Measurements from ENCODE around the gene ULBP1. TPM values are rescaled to one million over a fixed set of nuclear protein-coding genes. Genes with fewer than 3 reads are reported as not detected.
"Not testable (repeated sequence)": the region's sequence is repeated elsewhere in the genome, so short reads cannot be mapped to it uniquely, and the experiment has no call there.

The ULBP1 gene
- total RNA-seq, 2 donors from 2014 or later, result 0.11 to 0.31 TPM

- H3K27ac ChIP-seq, H3K9me3 ChIP-seq, H3K4me3 ChIP-seq, H3K36me3 ChIP-seq: not testable (repeated sequence)
- Histone ChIP-seq H3K4me1 (peaks cover 0 to 13% of the 10 kb centered on the region in 2 donors), H3K27me3 (peaks cover 9 to 16% of the 10 kb centered on the region in 2 donors)
- DNase-seq (ENCODE audit: low spot score), result peak; percentile 18
These were observed 3.9 kb upstream of the ULBP1 start for GRCh38 chr6:149959806-149960205.

- DNase-seq (ENCODE audit: low spot score), result peak; percentile 42
- no peak for TF ChIP-seq CTCF (IDR thresholded peaks at IDR 0.05)
- peaks cover 0 to 20% of the 10 kb centered on the region in 2 donors for H3K4me1 ChIP-seq
- H3K27ac ChIP-seq, result no peak overlapping the region
- H3K36me3 ChIP-seq, result no peaks in the 10 kb centered on the region
- peaks cover 14 to 19% of the 10 kb centered on the region in 2 donors for H3K27me3 ChIP-seq
- no peaks in the 10 kb centered on the region for H3K9me3 ChIP-seq
- H3K4me3 ChIP-seq, result no peak overlapping the region
These were observed 3.3 kb upstream of the ULBP1 start for GRCh38 chr6:149960488-149960887.

- Histone ChIP-seq H3K4me1 (peaks cover 0 to 20% of the 10 kb centered on the region in 2 donors), H3K9me3 (no peaks in the 10 kb centered on the region), H3K27me3 (peaks cover 14 to 17% of the 10 kb centered on the region in 2 donors), H3K27ac (no peak overlapping the region), H3K4me3 (no peak overlapping the region), H3K36me3 (no peaks in the 10 kb centered on the region)
- TF ChIP-seq CTCF (IDR thresholded peaks at IDR 0.05), result peak in 1 of 2 donors; percentile 13
- DNase-seq (ENCODE audit: low spot score), result peak; percentile 21
These were observed 1.9 kb upstream of the ULBP1 start for GRCh38 chr6:149961728-149962425.

GRCh38 chr6:149962461-149963211 lies 1.1 kb upstream of the ULBP1 start:
- Histone ChIP-seq H3K27me3 (peaks cover 14 to 15% of the 10 kb centered on the region in 2 donors), H3K4me3 (no peak overlapping the region), H3K4me1 (peaks cover 0 to 20% of the 10 kb centered on the region in 2 donors), H3K36me3 (no peaks in the 10 kb centered on the region), H3K27ac (no peak overlapping the region), H3K9me3 (no peaks in the 10 kb centered on the region)
- DNase-seq (ENCODE audit: low spot score), result peak; percentile 40
- TF ChIP-seq CTCF (IDR thresholded peaks at IDR 0.05), result no peak

- TF ChIP-seq CTCF (IDR thresholded peaks at IDR 0.05), result no peak
- Histone ChIP-seq H3K36me3 (no peaks in the 10 kb centered on the region), H3K27ac (no peak overlapping the region), H3K4me3 (peak overlapping the region; percentile 23 to 48), H3K4me1 (peaks cover 0 to 20% of the 10 kb centered on the region in 2 donors), H3K27me3 (peaks cover 14 to 15% of the 10 kb centered on the region in 2 donors), H3K9me3 (no peaks in the 10 kb centered on the region)
- peak; percentile 54 for DNase-seq (ENCODE audit: low spot score)
These were observed 606 bp upstream of the ULBP1 start for GRCh38 chr6:149963212-149963461.

- no peak overlapping the region for H3K27ac ChIP-seq
- H3K9me3 ChIP-seq, result no peaks in the 10 kb centered on the region
- no peak for TF ChIP-seq CTCF (IDR thresholded peaks at IDR 0.05)
- peak; percentile 57 for DNase-seq (ENCODE audit: low spot score)
- H3K4me3 ChIP-seq, result peak overlapping the region; percentile 23 to 48
- peaks cover 14 to 15% of the 10 kb centered on the region in 2 donors for H3K27me3 ChIP-seq
- H3K4me1 ChIP-seq, result peaks cover 0 to 20% of the 10 kb centered on the region in 2 donors
- H3K36me3 ChIP-seq, result no peaks in the 10 kb centered on the region
These were observed 808 bp downstream of the ULBP1 start for GRCh38 chr6:149964308-149965193.

All from right atrium auricular region (tissue), 2 donors.